ENCODE data around the gene AKAP13. TPM values are rescaled to one million over a fixed set of nuclear protein-coding genes. Genes with fewer than 3 reads are reported as not detected.

AKAP13 gene
- total RNA-seq, 1 donor from 2014 or later, result 443 TPM

- H3K27ac ChIP-seq, result no peak overlapping the region
- DNase-seq (no peak), ATAC-seq (no peak)
- H3K27me3 ChIP-seq (ENCODE audit: low read depth), result no peaks in the 10 kb centered on the region
- intact Hi-C loops (cut with DNase I), result no loop called here
- H3K36me3 ChIP-seq, result no peaks in the 10 kb centered on the region
- no peaks in the 10 kb centered on the region for H3K9me3 ChIP-seq
- TF ChIP-seq CTCF (IDR thresholded peaks at IDR 0.05), result no peak
- H3K4me3 ChIP-seq, result no peak overlapping the region
- peaks cover 15% of the 10 kb centered on the region for H3K4me1 ChIP-seq
Observed at GRCh38 chr15:85779249-85779648, 398.8 kb downstream of the AKAP13 start.

GRCh38 chr15:85780225-85780985, 400.0 kb downstream of the AKAP13 start:
- Histone ChIP-seq H3K27me3 (ENCODE audit: low read depth) (no peaks in the 10 kb centered on the region), H3K4me3 (no peak overlapping the region), H3K9me3 (no peaks in the 10 kb centered on the region), H3K36me3 (no peaks in the 10 kb centered on the region), H3K27ac (no peak overlapping the region), H3K4me1 (peaks cover 24% of the 10 kb centered on the region)
- DNase-seq (no peak), ATAC-seq (no peak)
- intact Hi-C loops (cut with DNase I), result no loop called here
- no peak for TF ChIP-seq CTCF (IDR thresholded peaks at IDR 0.05)

- ATAC-seq (no peak), DNase-seq (no peak)
- H3K4me3 ChIP-seq, result no peak overlapping the region
- no peaks in the 10 kb centered on the region for H3K9me3 ChIP-seq
- no peaks in the 10 kb centered on the region for H3K27me3 ChIP-seq (ENCODE audit: low read depth)
- peaks cover 31% of the 10 kb centered on the region for H3K4me1 ChIP-seq
- no peak overlapping the region for H3K27ac ChIP-seq
- intact Hi-C loops (cut with DNase I), result no loop called here
- no peaks in the 10 kb centered on the region for H3K36me3 ChIP-seq
- no peak for TF ChIP-seq CTCF (IDR thresholded peaks at IDR 0.05)
Observed at GRCh38 chr15:85781099-85781498, 400.7 kb downstream of the AKAP13 start.

GRCh38 chr15:85782064-85782463, 401.7 kb downstream of the AKAP13 start:
- no peak overlapping the region for H3K4me3 ChIP-seq
- no peak for ATAC-seq

More at GRCh38 chr15:85782064-85782463, 401.7 kb downstream of the AKAP13 start:
- Histone ChIP-seq H3K9me3 (no peaks in the 10 kb centered on the region), H3K36me3 (no peaks in the 10 kb centered on the region), H3K4me1 (peaks cover 35% of the 10 kb centered on the region), H3K27ac (no peak overlapping the region), H3K27me3 (ENCODE audit: low read depth) (no peaks in the 10 kb centered on the region)
- TF ChIP-seq CTCF (IDR thresholded peaks at IDR 0.05), result no peak
- DNase-seq, result no peak
- intact Hi-C loops (cut with DNase I), result no loop called here
